Smooth muscle cell (in vitro differentiated cells): ENCODE measurements around the gene CELF2. TPM values are rescaled to one million over a fixed set of nuclear protein-coding genes. Genes with fewer than 3 reads are reported as not detected.

ENCODE experiments used
- DNase-seq: peaks from one replicate; lab custom pipeline; 2025; ENCODE audit not compliant: unreplicated experiment; lab: John Stamatoyannopoulos, UW
- H2AFZ ChIP-seq: fragments of 200-600 bp; sonication (generic); 2 replicates; pipeline ENCODE4 v1.6.0; 2016; ENCODE audit warnings: antibody characterized with exemption, low read depth, mild to moderate bottlenecking
- H3F3A ChIP-seq: fragments of 200-600 bp; sonication (generic); 2 replicates; pipeline ENCODE4 v1.6.0; 2017; ENCODE audit warnings: antibody characterized with exemption, low read depth
- H3K27ac ChIP-seq: fragments of 200-600 bp; sonication (generic); 2 replicates; pipeline ENCODE4 v1.5.1; 2016; ENCODE audit warnings: low read depth, mild to moderate bottlenecking
- H3K27me3 ChIP-seq: fragments of 200-600 bp; sonication (generic); 2 replicates; pipeline ENCODE4 v1.6.1; 2016; ENCODE audit warnings: low read depth, mild to moderate bottlenecking
- H3K36me3 ChIP-seq: fragments of 200-600 bp; sonication (generic); 2 replicates; pipeline ENCODE4 v1.5.1; 2016; ENCODE audit warnings: low read depth
- H3K4me1 ChIP-seq: fragments of 200-600 bp; sonication (generic); 2 replicates; pipeline ENCODE4 v1.5.1; 2016; ENCODE audit warnings: low read depth
- H3K4me2 ChIP-seq: fragments of 200-600 bp; sonication (generic); 2 replicates; pipeline ENCODE4 v1.6.0; 2016; ENCODE audit warnings: mild to moderate bottlenecking
- H3K4me3 ChIP-seq: fragments of 200-600 bp; sonication (generic); 2 replicates; pipeline ENCODE4 v1.5.1; 2016; ENCODE audit warnings: mild to moderate bottlenecking
- H3K79me2 ChIP-seq: fragments of 200-600 bp; sonication (generic); 2 replicates; pipeline ENCODE4 v1.6.0; 2016; ENCODE audit warnings: low read depth, mild to moderate bottlenecking
- H3K9ac ChIP-seq: fragments of 200-600 bp; sonication (generic); 2 replicates; pipeline ENCODE4 v1.6.0; 2016; ENCODE audit warnings: low read depth
- H3K9me3 ChIP-seq: fragments of 200-600 bp; sonication (generic); replicated peaks from 2 replicates; pipeline ENCODE4 v1.5.1; 2016; ENCODE audit warnings: low read depth
- H4K20me1 ChIP-seq: fragments of 200-600 bp; sonication (generic); 2 replicates; pipeline ENCODE4 v1.6.0; 2016; ENCODE audit warnings: low read depth
- WGBS: methylation state at CpG from one replicate; pipeline ENCODE4 v1.1.7; 2016; ENCODE audit warnings: low lambda C conversion rate; 5-methylcytosine and 5-hydroxymethylcytosine counted together
- polyA plus RNA-seq: library from polyadenylated mRNA; unstranded; fragments of >200 nt; fragmentation: Nextera tagmentation; extraction: Ambion mirVana; gene quantifications from 2 replicates; pipeline ENCODE4 v1.2.1, GENCODE V29; 2016
- total RNA-seq: library from RNA; depleted of rRNA; stranded (reverse); fragments of >200 nt; gene quantifications from 2 replicates; pipeline ENCODE4 v1.2.3, GENCODE V29; 2014
- TF ChIP-seq, protein P1 (sequence below): fragments of 200-600 bp; sonication (generic); IDR thresholded peaks from 2 replicates; pipeline ENCODE4 v1.5.1; 2017; ENCODE audit warnings: borderline replicate concordance, mild to moderate bottlenecking, antibody characterized with exemption; ENCODE audit not compliant: insufficient read depth, poor library complexity, severe bottlenecking

The CELF2 gene
- total and polyA plus RNA-seq, 2 experiments from 2014 or later = 3.0 to 4.7 TPM

DNA sequence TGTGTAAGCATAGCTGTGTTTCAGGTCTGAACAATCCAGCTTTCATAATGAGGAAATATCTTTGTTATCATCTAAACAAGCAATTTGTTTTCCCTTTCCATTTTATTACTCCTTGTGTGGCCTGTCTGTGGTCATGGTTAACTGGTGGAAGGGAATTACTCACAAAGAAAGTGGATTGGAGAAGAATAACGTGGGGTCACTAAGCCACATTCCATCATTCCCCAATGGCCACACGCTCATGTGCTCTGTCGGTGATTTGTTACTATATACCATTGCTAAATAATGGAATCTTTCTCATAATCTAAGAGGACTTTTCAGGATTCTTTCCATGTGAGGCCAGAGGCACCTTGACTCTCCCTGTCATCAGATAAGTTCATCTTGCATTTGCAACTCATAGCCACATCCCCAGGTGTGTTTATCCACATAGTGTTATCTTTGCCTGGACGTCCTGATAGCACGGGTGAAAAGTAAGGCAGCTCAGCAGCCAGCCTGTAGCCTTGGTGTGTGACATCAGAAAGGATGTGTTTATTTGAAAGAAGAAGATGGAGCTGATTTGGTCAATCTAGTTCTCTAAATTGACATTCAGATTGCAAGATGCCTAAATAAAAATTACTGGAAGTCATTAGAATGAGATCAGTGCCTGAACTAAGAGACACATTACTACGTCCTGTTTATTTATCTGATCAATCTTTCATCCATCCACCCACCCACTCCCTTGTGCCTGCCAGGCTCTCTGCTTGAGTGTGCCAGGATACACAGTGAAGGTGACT, 128.9 kb downstream of the CELF2 start:
- Histone ChIP-seq H3K4me3 (no peak overlapping the region), H3K4me1 (no peaks in the 10 kb centered on the region), H3K36me3 (no peaks in the 10 kb centered on the region), H3K4me2 (no peak overlapping the region), H2AFZ (no peak overlapping the region), H3K9me3 (no peaks in the 10 kb centered on the region), H3K79me2 (no peaks in the 10 kb centered on the region), H3K9ac (no peak overlapping the region), H4K20me1 (no peaks in the 10 kb centered on the region), H3K27ac (no peak overlapping the region), H3K27me3 (peaks cover 36% of the 10 kb centered on the region), H3F3A (no peaks in the 10 kb centered on the region)
- WGBS = 27% methylated on average over 6 of the region's 6 CpGs
- TF ChIP-seq, protein P1, sequence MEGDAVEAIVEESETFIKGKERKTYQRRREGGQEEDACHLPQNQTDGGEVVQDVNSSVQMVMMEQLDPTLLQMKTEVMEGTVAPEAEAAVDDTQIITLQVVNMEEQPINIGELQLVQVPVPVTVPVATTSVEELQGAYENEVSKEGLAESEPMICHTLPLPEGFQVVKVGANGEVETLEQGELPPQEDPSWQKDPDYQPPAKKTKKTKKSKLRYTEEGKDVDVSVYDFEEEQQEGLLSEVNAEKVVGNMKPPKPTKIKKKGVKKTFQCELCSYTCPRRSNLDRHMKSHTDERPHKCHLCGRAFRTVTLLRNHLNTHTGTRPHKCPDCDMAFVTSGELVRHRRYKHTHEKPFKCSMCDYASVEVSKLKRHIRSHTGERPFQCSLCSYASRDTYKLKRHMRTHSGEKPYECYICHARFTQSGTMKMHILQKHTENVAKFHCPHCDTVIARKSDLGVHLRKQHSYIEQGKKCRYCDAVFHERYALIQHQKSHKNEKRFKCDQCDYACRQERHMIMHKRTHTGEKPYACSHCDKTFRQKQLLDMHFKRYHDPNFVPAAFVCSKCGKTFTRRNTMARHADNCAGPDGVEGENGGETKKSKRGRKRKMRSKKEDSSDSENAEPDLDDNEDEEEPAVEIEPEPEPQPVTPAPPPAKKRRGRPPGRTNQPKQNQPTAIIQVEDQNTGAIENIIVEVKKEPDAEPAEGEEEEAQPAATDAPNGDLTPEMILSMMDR = no peak
- no peak for DNase-seq

DNA sequence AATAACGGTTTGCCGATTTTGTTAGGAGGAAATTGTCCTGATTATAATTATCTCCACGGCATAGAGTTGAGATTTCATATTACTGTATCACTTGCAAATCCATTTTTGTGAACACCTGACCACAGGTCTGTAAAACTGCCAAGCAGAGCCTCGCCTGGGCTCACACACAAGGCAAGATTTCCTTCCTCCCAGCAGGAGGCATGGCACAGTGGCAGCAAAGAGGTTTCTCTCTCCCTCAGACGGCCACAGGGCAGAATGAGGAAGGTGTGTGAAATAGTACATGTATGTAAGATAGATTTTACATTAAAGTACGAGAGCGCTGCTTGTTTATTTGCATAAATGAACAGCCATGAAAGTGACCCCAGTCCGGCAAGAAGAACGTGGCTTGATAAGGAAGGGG, 130.1 kb downstream of the CELF2 start:
- Histone ChIP-seq H3F3A (no peaks in the 10 kb centered on the region), H3K79me2 (no peaks in the 10 kb centered on the region)

DNA sequence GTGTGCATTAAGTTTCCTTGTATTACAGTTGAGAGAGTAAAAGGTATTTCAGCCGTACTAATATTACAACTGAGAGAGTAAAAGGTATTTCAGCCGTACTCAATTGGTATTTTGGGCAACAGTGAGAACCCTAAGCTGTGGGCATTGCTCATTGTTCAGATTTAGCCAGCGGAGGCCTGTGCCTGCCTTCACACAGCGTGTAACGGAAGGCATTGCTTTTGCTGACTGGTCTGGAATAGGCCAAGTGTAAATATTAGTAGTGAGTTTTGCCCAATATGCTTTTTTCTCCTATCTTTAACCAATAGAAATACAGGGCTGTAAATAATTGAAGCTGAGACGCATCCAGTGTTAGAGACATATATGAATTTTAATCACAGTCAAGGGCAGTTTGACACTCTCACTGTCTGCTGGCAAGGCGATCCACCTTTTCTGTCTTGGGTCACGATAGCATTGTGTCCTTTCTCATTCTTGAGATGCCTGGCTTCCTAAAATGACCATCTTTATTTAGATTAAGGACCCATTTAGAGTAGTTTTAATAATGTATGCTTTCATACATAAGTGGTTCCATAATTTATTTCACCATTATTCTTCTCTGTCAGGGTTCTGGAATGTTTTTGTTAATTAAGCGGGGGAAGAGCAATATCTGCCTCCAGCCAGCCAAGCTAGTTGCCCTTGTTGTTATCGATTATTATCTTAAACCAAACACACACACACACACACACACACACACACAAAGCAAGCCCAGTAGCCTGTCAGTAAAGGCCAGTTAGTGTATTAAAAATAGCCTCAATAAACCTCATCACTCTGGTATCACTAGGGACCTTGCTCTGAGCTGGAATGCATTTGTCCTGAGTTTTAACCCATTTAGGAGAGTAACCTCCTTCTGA, 130.7 kb downstream of the CELF2 start:
- no peaks in the 10 kb centered on the region for H3K4me1 ChIP-seq

More for the DNA sequence above, 130.1 kb downstream of the CELF2 start:
- DNase-seq = no peak
- Histone ChIP-seq H3K4me1 (no peaks in the 10 kb centered on the region), H3K9me3 (no peaks in the 10 kb centered on the region), H3K4me3 (no peak overlapping the region), H3K27ac (no peak overlapping the region), H3K36me3 (no peaks in the 10 kb centered on the region), H3K4me2 (no peak overlapping the region), H2AFZ (no peak overlapping the region), H4K20me1 (no peaks in the 10 kb centered on the region), H3K27me3 (peaks cover 43% of the 10 kb centered on the region), H3K9ac (no peak overlapping the region)
- 94% methylated on average over 9 of the region's 9 CpGs for WGBS
- TF ChIP-seq, protein P1 = no peak

More for the DNA sequence above, 130.7 kb downstream of the CELF2 start:
- Histone ChIP-seq H3K4me2 (no peak overlapping the region), H3K36me3 (no peaks in the 10 kb centered on the region), H3K9ac (no peak overlapping the region), H3K27ac (no peak overlapping the region), H2AFZ (no peak overlapping the region), H3F3A (no peaks in the 10 kb centered on the region), H3K9me3 (no peaks in the 10 kb centered on the region), H3K4me3 (no peak overlapping the region), H3K27me3 (peaks cover 45% of the 10 kb centered on the region), H4K20me1 (no peaks in the 10 kb centered on the region), H3K79me2 (no peaks in the 10 kb centered on the region)
- TF ChIP-seq, protein P1 = no peak
- DNase-seq = no peak
- WGBS = 87% methylated on average over 10 of the region's 10 CpGs
